GM12875 (cell line): ENCODE data around the gene ARHGAP11A.

ENCODE experiments used
- H3K4me3 ChIP-seq: one replicate; pipeline ENCODE4 v1.5.1; 2011; ENCODE audit warnings: low read depth, low read length, control low read depth
- CTCF ChIP-seq: IDR thresholded peaks from 2 replicates; pipeline ENCODE4 v1.5.1; 2011; ENCODE audit warnings: low read depth, mild to moderate bottlenecking, control low read depth, inconsistent platforms, low read length, moderate library complexity, borderline replicate concordance; ENCODE audit not compliant: insufficient read depth

Gene ARHGAP11A

DNA sequence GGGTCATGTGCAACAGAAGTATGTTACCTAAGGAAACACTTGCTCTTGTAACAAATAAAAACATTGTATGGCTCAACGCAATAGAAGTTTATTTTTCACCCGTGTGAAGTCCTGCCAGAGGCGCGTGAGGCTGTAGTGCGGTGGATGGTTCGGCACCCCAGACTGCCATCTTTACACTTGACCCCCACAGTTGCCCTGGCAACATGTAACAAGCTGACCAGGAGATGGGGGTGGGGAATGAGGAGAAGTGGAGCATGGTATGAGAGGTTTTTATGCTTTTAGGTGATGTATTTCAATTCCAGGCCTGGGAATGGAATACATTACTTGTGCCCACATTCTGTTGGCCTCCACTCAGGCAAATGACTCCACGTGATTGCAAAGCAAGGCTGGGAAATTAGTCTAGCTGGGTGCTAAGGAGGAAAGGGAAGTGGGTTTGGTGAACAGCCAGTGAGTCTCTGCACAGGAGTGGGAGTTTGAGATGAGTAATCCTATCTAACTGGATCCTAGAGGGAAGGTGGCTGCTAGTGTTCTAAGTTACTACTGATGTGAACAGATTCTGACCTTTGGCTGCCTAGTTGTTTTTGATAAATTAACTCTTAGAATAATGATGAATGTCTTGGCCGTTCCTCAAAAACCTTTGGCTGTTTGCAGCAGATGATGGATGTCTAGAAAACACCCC is 68.7 kb downstream of the ARHGAP11A start:
- TF ChIP-seq CTCF = no peak
- no peak overlapping the region for H3K4me3 ChIP-seq

GRCh38 chr15:32685576-32685975 is 70.3 kb downstream of the ARHGAP11A start:
- TF ChIP-seq CTCF = no peak
- no peak overlapping the region for H3K4me3 ChIP-seq

DNA sequence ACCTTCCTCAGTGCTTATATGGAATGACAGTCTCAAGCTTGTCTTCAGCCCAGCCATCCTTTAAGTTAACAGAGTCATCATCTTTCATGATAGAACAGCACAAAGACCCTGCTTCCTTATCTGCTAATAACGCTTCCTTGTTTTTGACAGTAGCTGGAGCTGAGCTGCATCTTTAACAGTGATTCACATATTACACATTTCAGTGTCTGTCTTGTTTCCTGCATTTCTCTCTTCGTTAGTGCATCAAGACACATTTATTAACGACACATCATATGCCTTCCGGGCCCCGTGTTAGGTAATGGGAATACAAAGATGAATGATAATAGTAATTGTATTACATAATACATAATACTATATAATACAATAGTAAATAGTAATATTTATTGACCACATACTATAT is 72.3 kb downstream of the ARHGAP11A start:
- TF ChIP-seq CTCF = no peak
- no peak overlapping the region for H3K4me3 ChIP-seq

- H3K4me3 ChIP-seq = no peak overlapping the region
- no peak for TF ChIP-seq CTCF
Measured at GRCh38 chr15:32688151-32688639, 72.9 kb downstream of the ARHGAP11A start.
